Fibroblast of lung (primary cell): ENCODE data around the gene RMND5B.

Experiments
- EZH2 ChIP-seq: IDR thresholded peaks from 2 replicates; pipeline ENCODE4 v1.5.1; 2012; ENCODE audit warnings: low read length, control low read depth, mild to moderate bottlenecking; ENCODE audit errors: missing control alignments
- TF ChIP-seq, protein P1 (sequence below), 2 donors: IDR thresholded peaks in 1 of 2; conservative IDR thresholded peaks in 1 of 2; 1 replicate in 1 of 2; 2 replicates in 1 of 2; pipeline ENCODE4 v1.5.1; 2011 to 2012; ENCODE audit warnings: low read length in 2 of 2, control low read depth in 1 of 2, inconsistent platforms in 1 of 2, low read depth in 1 of 2, mild to moderate bottlenecking in 1 of 2

DNA sequence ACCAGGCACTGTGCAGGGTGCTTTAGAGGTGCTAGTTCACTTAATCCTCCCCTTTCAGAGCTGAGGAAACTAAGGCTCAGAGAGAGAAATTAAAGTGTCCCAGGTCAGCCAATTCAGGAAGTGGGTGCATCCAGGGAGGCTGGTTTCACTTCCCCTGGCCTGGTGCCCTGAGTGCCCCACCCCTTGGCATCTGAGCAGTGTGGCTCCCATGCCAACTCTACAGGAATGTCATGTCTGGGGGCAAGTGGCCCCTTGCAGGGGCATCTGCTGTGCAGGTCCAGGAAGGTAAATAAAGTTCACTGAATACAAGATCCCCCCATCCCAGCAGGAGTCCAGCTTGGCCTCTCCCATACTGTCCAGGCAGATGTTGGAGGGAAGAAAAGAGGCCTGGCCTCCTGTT is 21.8 kb upstream of the RMND5B start:
- TF ChIP-seq, protein P1, sequence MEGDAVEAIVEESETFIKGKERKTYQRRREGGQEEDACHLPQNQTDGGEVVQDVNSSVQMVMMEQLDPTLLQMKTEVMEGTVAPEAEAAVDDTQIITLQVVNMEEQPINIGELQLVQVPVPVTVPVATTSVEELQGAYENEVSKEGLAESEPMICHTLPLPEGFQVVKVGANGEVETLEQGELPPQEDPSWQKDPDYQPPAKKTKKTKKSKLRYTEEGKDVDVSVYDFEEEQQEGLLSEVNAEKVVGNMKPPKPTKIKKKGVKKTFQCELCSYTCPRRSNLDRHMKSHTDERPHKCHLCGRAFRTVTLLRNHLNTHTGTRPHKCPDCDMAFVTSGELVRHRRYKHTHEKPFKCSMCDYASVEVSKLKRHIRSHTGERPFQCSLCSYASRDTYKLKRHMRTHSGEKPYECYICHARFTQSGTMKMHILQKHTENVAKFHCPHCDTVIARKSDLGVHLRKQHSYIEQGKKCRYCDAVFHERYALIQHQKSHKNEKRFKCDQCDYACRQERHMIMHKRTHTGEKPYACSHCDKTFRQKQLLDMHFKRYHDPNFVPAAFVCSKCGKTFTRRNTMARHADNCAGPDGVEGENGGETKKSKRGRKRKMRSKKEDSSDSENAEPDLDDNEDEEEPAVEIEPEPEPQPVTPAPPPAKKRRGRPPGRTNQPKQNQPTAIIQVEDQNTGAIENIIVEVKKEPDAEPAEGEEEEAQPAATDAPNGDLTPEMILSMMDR (conservative IDR thresholded peaks at IDR 0.05 in 1 of 2, IDR thresholded peaks at IDR 0.05 in 1 of 2; ENCODE audit: low read depth in 1 of 2, low read length in 2 of 2): no peak
- no peak for TF ChIP-seq EZH2
